GM19239 (cell line): Measurements from ENCODE around the gene CA5A.

Experiments
- DNase-seq: peaks from one replicate; pipeline ENCODE4 v3.0.0; 2011; ENCODE audit warnings: low spot score; ENCODE audit not compliant: insufficient read length
- FAIRE-seq: peaks from 2 replicates; lab custom pipeline; 2011; peaks lifted over from hg19 to GRCh38; lab: Jason Lieb, UNC

CA5A gene

GRCh38 chr16:87964049-87964659 is 27.8 kb upstream of the CA5A start:
- no peak for DNase-seq
- no peak for FAIRE-seq

DNA sequence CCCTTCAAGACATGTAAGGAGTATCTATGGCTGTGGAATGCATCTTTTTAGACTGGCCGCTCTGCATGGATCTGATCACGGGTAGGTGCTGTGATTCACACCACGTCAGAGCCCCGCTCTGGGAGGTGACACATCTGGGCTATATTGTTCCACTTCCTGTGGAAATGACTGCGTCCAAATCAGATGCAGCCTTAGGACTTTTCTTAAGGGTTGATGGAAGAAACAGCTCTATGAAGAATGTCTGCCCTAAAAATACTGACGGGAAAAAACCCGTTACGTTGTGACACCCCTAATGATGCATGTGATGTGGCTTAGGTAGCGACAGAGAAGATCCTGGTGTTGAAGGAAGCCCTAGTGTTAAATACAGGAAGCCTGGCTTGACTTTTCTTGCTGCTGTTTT is 27.1 kb upstream of the CA5A start:
- FAIRE-seq (no peak), DNase-seq (no peak)

- no peak for FAIRE-seq
- no peak for DNase-seq
These were observed 25.3 kb upstream of the CA5A start for GRCh38 chr16:87961623-87962022.

DNA sequence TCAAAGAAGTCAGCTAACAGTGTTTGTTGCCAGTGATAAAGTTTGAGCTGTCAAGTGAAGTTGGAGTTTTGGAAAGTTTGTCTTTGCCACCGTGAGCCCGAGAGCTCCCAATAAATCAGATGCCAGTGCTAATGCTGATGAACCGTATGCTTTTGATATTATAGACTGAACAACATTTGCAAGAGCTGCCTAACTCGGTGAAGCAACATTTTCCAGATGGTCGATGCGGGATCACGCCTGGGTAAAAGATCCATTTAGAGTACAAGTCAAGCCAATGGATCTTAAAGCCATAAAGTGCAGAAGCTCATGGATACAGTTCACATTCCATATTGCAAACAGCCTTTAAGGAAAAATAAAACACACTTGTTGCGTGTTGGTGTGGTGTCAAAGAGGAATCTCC is 24.5 kb upstream of the CA5A start:
- DNase-seq (no peak), FAIRE-seq (no peak)

- DNase-seq (no peak), FAIRE-seq (no peak)
These were observed 24.0 kb upstream of the CA5A start for GRCh38 chr16:87960296-87960695.

- DNase-seq (no peak), FAIRE-seq (no peak)
These were observed 23.2 kb upstream of the CA5A start for GRCh38 chr16:87959391-87959990.

DNA sequence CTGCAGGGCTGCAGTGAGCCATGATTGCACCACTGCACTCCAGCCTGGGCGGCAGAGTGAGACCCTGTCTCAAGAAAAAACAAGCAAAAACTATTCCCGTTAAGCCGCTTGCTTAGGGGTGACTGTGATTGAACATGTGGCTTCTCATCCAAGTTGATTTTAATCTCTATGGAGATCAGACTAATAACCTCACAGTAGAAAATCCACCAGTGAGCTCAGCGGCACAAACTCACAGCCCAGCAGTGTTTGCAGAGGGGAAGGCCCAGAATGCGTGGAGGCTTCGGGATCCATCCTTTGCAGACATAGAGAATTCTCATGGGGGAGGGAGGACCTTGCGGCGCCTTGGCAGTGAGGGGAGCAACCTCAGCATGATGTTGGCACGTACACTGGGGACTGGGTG is 22.3 kb upstream of the CA5A start:
- no peak for FAIRE-seq
- no peak for DNase-seq

GRCh38 chr16:87957296-87958094 is 21.2 kb upstream of the CA5A start:
- FAIRE-seq (no peak), DNase-seq (no peak)

GRCh38 chr16:87956365-87957231 is 20.3 kb upstream of the CA5A start:
- peak; percentile 94 for FAIRE-seq
- peak; percentile 52 for DNase-seq

DNA sequence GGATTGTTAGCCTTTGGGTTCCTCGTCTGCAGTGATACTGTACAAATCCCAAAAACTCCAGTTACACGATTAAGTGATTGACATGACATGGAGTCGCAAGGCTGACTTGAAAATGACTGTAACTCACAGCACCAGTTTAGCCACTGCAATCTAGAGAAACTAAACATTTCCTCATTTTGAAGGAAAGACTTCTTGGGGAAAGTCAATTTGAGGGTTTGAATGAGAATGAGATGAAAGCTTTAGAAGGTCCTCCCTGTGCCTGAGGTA is 19.7 kb upstream of the CA5A start:
- FAIRE-seq (no peak), DNase-seq (no peak)

DNA sequence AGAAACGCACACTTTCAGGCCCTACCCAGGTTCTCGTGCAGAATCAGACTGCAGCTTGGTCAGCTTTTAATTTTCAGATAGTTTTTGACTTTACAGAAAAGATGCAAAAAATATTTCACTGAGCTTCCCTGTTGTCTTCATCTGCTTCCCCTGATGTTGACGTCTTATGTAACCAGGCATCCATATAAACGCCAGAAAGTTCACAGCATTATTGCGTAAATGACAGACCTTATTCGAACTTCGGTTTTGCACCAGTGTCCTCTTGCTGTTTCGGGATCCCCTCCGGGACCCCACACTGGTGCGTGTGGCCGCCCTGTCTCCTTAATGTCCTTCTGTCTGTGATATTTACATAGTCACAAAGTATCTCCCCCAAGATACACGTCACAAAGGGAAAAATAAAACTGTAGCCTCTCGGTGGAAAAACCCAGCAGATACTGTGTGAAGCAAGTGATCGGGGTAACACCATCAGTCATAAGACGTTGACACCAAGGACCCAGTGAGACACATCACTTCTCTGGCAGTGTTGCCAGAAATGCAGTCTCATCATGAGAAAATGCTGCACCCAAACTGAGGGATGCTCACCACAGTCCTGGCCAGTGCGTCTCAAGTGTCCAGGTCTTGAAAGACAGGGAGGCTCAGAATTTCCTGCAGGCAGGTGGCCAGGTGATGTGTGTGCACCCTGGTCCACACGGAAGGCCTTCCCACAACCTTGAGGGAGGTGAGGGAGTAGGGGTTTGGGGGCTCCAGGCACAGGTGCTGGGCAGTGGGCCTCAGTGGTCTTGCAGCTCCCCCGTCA is 19.2 kb upstream of the CA5A start:
- no peak for DNase-seq
- FAIRE-seq: no peak

GRCh38 chr16:87954826-87955225 is 18.5 kb upstream of the CA5A start:
- no peak for FAIRE-seq
- no peak for DNase-seq

GRCh38 chr16:87954361-87954760 is 18.0 kb upstream of the CA5A start:
- DNase-seq: no peak
- FAIRE-seq: no peak

DNA sequence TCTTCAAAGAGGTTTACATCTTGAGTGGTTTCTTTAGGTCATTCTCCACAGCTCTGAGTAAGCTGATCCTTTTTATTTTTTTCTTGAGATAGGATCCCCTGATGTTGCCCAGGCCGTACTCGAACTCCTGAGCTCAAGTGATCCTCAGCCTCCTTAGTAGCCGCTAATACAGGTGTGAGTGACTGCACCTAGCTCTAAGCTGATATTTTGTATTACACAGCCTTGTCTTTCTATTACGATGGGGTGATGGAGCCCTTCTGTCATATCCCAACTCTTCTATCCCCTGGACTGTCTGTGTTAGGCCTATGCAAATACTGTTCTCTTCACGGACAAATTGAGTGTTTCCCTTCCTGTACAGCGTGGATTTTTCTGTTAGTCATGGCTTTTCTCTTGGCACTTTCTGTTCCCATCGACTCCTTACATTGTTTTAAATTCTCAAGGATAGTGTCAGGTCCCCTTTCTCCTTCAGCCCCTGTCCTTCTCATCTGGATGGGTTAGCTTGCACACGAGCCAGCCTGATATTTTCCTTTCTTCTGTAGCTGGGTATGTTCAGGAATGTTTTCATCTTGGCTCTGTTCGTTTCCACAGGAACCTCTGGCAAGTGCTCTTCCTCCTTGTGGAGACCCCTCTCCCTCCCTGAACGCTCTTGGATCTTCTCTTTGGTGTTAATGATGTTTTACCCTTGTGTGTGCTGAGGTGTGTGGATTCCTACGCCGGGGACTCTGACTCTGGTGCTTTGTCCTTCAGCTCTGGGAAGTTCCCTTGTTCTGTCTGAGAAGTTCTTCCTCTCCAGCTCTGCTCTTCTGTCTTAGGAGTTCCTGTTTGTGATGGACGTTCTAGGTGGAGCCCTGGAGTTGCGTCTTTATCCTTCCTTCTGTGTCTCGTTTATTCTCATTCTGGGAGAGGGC is 17.2 kb upstream of the CA5A start:
- DNase-seq (no peak), FAIRE-seq (no peak)

DNA sequence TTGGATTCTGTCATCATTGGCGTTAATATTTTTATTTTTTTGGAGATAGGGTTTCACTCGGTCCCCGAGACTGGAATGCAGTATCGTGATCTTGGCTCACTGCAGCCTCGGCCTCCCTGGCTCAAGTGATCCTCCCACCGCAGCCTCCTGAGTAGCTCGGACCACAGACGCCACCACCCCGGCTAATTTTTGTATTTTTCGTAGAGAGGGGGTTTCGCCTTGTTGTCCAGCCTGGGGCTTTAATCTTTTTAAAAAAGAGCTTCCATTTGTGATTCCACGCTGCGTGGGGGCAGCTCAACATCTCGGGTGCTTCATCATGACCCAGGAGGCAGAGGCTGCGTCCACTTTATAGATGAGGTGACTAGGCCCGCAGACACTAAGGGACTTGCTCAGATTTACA is 16.4 kb upstream of the CA5A start:
- DNase-seq: no peak
- no peak for FAIRE-seq

GRCh38 chr16:87951552-87952538 is 15.5 kb upstream of the CA5A start:
- DNase-seq: no peak
- FAIRE-seq: peak; percentile 31

- DNase-seq: peak; percentile 98
- peak; percentile 81 for FAIRE-seq
These were observed 14.6 kb upstream of the CA5A start, which contains the start of gene BANP for GRCh38 chr16:87950765-87951551. BANP (plus strand) TSS chr16:87951434; CDS start chr16:87975116, 23,682 bp downstream.
